NCI-H82 treated with DMSO at 0.1 percent for 48 hours (cell line): ENCODE results near the gene AP4E1.
"Not testable (repeated sequence)": the region's sequence is repeated elsewhere in the genome, so short reads cannot be mapped to it uniquely, and the experiment has no call there.

Experiments
- DNase-seq: peaks from one replicate; lab custom pipeline; 2025; ENCODE audit not compliant: unreplicated experiment; lab: John Stamatoyannopoulos, UW

AP4E1 gene

DNA sequence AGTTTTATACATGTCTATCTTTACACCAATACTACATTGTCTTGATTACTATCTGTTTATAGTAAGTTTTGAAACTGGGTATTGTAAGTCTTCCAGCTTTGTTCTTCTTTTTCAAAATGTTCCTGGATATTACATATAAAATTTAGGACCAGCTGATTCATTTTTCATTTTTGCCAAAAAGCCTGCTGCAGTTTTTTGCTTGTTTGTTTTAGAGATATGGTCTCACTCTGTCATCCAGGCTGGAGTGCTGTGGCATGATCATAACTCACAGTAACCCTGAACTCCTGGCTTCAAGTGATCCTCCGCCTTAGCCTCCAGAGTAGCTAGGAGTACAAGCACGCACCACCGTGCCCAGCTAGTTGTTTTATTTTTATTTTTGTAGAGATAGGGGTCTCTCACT lies 20.4 kb upstream of the AP4E1 start:
- no peak for DNase-seq

DNA sequence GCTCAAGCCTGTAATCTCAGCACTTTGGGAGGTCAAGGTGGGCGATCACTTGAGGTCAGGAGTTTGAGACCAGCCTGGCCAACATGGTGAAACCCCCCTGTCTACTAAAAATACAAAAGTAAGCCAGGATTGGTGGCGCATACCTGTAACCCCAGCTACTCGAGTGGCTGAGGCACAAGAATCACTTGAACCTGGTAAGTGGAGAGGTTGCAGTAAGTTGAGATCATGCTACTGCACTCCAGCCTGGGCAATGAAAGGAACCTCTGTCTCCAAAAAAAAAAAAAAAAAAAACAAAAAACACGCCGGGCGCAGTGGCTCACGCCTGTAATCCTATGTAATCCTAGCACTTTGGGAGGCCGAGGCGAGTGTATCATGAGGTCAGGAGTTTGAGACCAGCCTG lies 18.9 kb upstream of the AP4E1 start:
- DNase-seq: no peak

DNA sequence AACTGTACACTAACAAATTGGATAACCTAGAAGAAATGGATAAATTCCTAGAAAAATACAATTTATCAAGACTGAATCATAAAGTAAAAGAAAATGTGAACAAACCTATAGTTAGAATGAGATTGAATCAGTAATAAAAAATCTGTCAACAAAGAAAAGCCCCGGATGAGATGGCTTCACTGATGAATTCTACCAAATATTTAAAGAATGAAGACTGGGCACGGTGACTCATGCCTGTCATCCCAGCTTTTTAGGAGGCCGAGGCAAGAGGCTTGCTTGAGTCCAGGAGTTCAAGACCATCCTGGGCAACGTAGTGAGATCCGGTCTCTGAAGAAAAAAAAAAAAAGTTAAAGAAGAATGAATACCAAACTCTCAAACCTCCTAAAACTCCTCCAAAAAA lies 17.7 kb upstream of the AP4E1 start:
- no peak for DNase-seq

DNA sequence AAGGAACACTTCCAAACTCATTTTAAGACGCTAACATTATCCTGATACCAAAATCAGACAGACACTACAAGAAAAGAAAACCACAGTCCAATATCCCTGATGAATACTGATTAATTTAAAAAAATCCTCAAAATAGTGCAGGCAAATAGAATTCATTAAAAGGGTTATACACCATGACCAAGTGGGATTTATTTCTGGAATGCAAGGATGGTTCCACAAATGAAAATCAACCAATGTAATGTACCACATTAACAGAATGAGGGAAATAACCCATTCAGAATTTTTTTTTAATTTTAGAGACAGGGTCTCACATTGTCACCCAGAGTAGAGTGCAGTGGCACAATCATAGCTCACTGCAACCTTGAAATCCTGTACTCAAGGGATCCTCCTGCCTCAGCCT lies 17.3 kb upstream of the AP4E1 start:
- DNase-seq: no peak

- no peak for DNase-seq
Measured at GRCh38 chr15:50893976-50894375, 14.5 kb upstream of the AP4E1 start.

- not testable (repeated sequence) for DNase-seq
Measured at GRCh38 chr15:50901390-50901789, 7.1 kb upstream of the AP4E1 start.

DNA sequence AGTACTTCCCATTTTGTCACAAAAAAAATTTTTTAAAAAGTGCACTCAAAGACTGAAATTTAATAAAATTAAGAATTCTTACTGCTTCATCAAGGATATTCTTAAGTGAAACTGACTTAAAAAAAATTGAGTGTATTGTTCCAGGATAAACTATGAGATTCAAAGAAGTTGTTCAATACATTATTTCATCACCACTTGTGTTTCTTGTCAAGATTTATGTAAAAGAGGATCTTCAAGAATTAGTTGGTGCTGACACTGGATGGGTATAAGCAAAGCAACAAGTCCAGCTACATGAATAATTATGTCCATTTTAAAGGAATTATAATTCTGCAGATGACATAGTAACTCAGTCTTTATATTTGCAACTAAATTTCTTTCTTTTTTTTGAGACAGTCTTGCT lies 4.3 kb upstream of the AP4E1 start:
- DNase-seq: no peak

GRCh38 chr15:50905055-50905454 lies 3.4 kb upstream of the AP4E1 start:
- no peak for DNase-seq

DNA sequence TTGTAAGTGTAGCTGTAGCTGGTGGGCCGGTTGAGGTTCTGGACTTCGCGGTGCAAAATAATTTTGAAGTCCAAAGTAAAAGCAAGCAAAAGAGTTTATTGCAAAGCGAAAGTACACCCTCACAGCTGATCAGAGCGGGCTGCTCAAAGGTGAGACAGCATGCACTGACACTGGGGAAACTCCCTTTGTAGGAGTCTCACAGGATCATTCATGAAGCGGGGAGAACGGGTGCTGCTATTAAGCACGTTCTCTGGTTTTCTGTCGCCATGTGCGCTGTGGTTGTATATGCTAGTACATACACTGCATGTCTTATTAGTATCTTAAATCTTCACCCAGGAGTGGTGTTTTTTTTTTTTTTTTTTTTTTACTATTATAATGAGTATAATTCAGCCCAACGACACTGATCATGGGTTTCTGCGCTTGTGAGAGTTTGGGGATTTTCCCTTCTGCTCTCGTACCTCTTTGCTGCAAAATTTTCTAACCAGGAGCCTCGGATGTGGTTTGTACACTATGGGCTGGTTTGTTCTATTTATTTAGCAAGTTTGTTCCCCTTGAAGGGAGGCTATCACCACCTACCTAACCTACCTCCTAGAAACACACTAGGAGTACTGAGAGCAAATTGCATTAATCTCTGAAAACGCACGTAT lies 1.4 kb upstream of the AP4E1 start:
- no peak for DNase-seq

- no peak for DNase-seq
Measured at GRCh38 chr15:50907601-50908208, 778 bp upstream of the AP4E1 start.

DNA sequence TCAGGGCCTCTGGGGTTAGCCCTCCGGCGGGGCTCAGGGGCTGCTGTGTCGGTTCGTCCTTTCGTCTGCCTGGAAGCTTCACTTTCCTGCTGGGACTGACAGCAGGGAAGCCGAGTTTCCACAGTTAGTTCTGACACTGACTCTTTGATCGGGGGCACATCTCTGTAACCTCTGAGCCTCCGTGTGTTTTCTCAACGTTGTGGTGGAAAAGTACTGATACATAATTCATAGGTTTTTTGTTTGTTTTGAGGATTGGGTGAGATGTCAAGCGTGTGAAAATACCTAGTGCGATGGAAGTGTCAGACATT lies 481 bp downstream of the AP4E1 start:
- no peak for DNase-seq

- DNase-seq: not testable (repeated sequence)
Measured at GRCh38 chr15:50910426-50910795, 1.9 kb downstream of the AP4E1 start.

- DNase-seq: no peak
Measured at GRCh38 chr15:50911001-50911400, 2.5 kb downstream of the AP4E1 start.

GRCh38 chr15:50911621-50912020 lies 3.1 kb downstream of the AP4E1 start:
- no peak for DNase-seq

- no peak for DNase-seq
Measured at GRCh38 chr15:50916400-50916799, 7.9 kb downstream of the AP4E1 start.

GRCh38 chr15:50919359-50919758 lies 10.9 kb downstream of the AP4E1 start:
- not testable (repeated sequence) for DNase-seq

DNA sequence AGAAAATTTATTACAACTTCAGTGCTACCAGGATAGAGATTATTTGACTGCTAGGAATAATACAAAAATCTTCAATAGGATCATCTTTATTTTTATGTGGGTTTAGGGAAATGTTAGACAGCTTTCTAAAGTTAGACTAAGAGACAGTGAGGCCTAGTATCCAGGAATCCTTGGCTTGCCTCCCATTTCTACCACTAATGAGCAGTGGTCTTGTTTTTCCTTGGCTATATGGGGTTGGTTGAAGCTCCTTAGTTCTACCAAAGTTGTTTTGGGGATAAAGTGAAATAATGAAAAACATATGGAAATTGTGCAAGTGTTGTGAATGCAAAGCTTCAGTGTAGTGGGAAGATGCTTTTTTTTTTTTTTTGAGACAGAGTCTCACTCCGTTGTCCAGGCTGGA lies 16.8 kb downstream of the AP4E1 start:
- no peak for DNase-seq

DNA sequence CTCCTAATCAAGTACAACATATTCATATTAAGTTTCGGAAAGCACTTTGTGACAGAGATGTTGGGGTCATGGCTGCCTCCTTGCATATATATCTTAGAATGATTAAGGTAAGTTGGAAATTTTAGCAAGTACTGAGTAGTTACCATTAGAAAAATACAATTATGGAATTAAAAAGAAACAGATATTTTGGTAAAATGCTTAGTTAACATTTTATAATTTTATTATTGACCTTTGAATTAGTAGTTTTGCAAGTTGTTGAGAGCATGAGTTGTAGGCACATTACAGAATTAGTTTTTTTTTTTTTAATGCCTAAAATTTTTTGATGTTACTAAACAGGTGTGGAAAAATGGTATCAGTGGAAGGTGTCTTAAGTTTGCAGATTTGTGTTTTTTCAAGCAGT lies 20.6 kb downstream of the AP4E1 start:
- no peak for DNase-seq

DNA sequence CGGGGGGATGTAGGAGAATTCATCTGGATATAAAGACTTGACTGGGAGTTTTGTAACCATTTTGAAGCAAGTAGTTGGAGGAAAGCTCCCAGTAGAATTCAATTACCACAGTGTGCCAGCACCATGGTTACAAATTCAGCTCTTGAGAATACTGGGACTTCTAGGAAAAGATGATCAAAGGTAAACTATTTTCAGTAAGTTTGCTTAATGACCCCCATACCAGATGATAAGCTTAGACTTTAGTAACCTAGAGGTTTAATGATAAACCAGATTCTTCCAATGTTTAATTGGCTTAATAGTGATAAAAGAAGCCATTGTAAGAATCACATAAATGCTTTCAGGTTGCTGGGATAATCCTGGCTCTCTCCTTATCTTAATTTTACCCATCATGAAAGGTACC lies 22.3 kb downstream of the AP4E1 start:
- no peak for DNase-seq

- no peak for DNase-seq
Measured at GRCh38 chr15:50933341-50933740, 24.9 kb downstream of the AP4E1 start.

DNA sequence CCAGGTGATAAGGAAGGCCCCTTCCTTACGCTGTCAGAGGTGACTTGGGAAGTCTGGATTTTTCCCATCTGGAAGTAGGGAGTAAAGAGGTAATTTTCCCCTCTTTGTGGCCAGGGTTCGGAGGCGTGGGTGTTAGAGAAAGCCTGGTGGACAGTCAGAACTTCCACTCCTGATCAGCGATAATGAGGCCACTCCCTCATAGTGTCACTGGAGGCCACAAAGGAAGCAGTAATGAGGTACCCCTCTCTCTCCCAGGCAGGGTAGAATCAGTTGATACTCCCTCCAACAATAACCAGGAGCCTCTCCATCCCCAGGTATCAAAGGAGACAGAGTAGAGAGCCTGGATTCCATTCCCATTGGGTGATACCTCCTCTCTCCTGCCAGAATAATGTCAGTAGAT lies 30.0 kb downstream of the AP4E1 start:
- DNase-seq: no peak

DNA sequence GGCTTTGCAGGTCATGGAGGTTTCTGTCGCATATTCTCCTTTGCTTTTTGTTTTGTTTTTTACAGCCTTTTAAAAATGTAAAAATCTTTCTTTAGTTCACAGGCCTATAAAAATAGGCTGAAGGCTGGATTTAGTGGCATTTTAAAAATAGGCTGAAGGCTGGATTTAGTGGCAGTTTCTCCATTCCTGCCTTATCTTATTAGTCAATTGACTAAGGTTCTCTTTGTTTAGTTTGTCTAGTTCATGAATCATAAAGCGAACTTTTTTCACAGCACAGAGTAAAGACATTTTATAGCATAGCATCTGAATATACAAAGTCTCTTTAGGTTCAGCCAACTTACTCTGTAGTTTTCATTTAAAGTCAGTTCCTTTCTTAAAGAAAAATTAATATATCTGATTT lies 31.4 kb downstream of the AP4E1 start:
- DNase-seq: no peak

DNA sequence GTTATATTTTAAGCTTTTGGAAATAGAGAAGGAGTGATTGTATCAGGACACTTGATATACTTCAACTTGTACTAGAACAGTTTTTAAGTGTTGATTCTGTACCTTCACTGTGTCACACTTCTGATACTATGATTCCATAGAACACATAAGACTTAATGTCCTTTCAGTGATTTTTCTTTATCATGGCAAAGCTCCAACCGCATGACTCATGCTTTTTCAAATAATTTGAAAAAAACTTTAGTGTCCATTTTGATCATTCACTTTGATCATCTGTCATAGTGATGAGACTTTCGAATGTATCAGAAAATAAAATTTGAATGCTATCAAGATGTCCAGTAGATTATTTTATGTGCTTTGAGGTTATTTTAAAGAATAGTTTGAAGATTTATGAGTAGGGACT lies 32.0 kb downstream of the AP4E1 start:
- no peak for DNase-seq
